Adrenal gland (tissue), 12 donors: Measurements from ENCODE around the gene MDFIC2. TPM values are rescaled to one million over a fixed set of nuclear protein-coding genes. Genes with fewer than 3 reads are reported as not detected.

Source experiments
- DNase-seq, 7 donors: peaks; one replicate each; pipeline ENCODE4 v3.0.0-alpha.2; 2019 to 2020
- H3K27ac ChIP-seq, 5 donors: fragments of 200-600 bp; sonication (generic) in 4 of 5; 1 replicate in 3 of 5; 2 replicates in 2 of 5; pipeline versions ENCODE4 v1.5.1 to v1.8.0; 2016 to 2020; ENCODE audit warnings: mild to moderate bottlenecking in 1 of 5
- H3K27me3 ChIP-seq: fragments of 200-600 bp; 2 replicates; pipeline ENCODE4 v1.8.0; 2021
- H3K36me3 ChIP-seq, 2 donors: fragments of 200-600 bp; replicated peaks in 1 of 2; 1 replicate in 1 of 2; 2 replicates in 1 of 2; pipeline versions ENCODE4 v1.5.1 to v1.8.0; 2018 to 2022
- H3K4me1 ChIP-seq, 2 donors: fragments of 200-600 bp; replicated peaks in 1 of 2; 1 replicate in 1 of 2; 2 replicates in 1 of 2; pipeline versions ENCODE4 v1.5.1 to v1.8.0; 2018 to 2021
- H3K4me3 ChIP-seq, 4 donors: fragments of 200-600 bp; sonication (generic) in 3 of 4; one replicate each; pipeline ENCODE4 v1.5.1; 2016 to 2018
- H3K9me3 ChIP-seq, 3 donors: fragments of 200-600 bp; sonication (generic) in 1 of 3; replicated peaks in 1 of 3; 1 replicate in 2 of 3; 2 replicates in 1 of 3; pipeline versions ENCODE4 v1.5.1 to v1.8.0; 2016 to 2021
- POLR2A ChIP-seq, 2 donors: fragments of 450-650 bp; IDR thresholded peaks; one replicate each; pipeline ENCODE4 v1.6.1; 2017; ENCODE audit warnings: antibody characterized with exemption in 2 of 2, mild to moderate bottlenecking in 2 of 2, moderate library complexity in 1 of 2
- WGBS, 4 donors: extraction: QIAGEN DNeasy Blood & Tissue Kit in 2 of 4; methylation state at CpG; one replicate each; pipeline versions ENCODE4 v1.1.5 to v1.1.7; 2013 to 2017; 5-methylcytosine and 5-hydroxymethylcytosine counted together
- intact Hi-C, 2 donors: fragments of 100-400 bp; cut with DNase I; formaldehyde crosslinking; loops; one replicate each; pipeline versions ENCODE4 v1.14.1 to v1.15.0; 2022 to 2023
- polyA plus RNA-seq, 3 donors: library from polyadenylated mRNA; stranded (reverse); fragments of 200-250 nt in 2 of 3; fragments of 350-450 nt in 1 of 3; fragmentation: Illumina TruSeq in 1 of 3; extraction: RNeasy Lipid Tissue Mini Kit (QIAGEN cat#74804) in 1 of 3; gene quantifications; one replicate each; pipeline ENCODE4 v1.2.3, GENCODE V29; 2013 to 2014
- total RNA-seq, 9 donors: library from RNA; depleted of rRNA in 4 of 9; stranded (reverse); fragments of >200 nt in 4 of 9; fragments of 120-200 nt in 1 of 9; fragmentation: NEBNext Ultra II Directional in 1 of 9; extraction: Animal tissue kit (Norgen Biotek cat#: 25700) in 1 of 9; gene quantifications; one replicate each; pipeline versions ENCODE4 v1.1.0 to v1.2.4, GENCODE V29; 2013 to 2023
- TF ChIP-seq, protein P1 (sequence below), 6 experiments: fragments of 450-650 bp in 4 of 6; fragments of 200-600 bp in 2 of 6; sonication (generic) in 1 of 6; IDR thresholded peaks; 1 replicate in 5 of 6; 2 replicates in 1 of 6; pipeline versions ENCODE4 v1.5.1 to v1.8.0; 2016 to 2021; ENCODE audit warnings: antibody characterized with exemption in 6 of 6, mild to moderate bottlenecking in 2 of 6, moderate library complexity in 1 of 6
- donor health status: healthy with polysubstance abuse.
- donor health status: Bipolar disorder and iron deficiency.
- donor health status: DM: yes; HTN: yes; CAD: no.
- donor health status: DM: no; HTN: no; CAD: no.
- donor health status: DM: no; HTN: no; CAD: no.
- donor health status: DM: yes; HTN: yes; CAD: no.

The MDFIC2 gene
- total and polyA plus RNA-seq, 12 donors, result not detected

DNA sequence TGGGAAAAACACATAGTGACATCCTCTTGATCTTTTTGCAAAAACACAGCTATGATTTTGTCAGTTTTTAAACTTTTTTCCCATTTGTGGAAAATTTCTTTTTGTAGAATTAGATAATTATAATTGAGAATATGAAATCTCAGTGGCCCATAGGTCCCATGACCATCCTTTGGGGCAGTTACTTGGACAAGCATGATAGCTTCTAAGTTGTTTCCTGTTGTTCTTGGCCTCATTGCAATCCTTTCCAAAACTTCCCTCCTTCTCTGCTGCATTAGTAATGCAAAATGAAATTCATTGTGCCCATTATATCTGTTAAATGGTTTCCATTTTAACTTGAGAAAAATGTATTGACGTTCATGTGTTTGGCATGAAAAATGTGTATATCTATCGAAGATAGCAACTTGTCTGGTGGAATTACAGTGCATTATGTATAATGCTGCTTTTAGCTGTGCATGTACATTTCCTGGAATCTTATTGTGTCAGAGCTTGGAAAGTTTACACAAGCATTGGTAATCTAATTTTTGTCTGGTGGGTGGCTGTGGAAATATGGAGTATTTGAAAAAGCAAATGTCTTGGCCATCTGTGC lies 70.0 kb downstream of the MDFIC2 start:
- H3K27me3 ChIP-seq, result no peaks in the 10 kb centered on the region
- WGBS, 4 donors, result 58 to 72% (median 65%) methylated on average over 2 of the region's 2 CpGs
- DNase-seq, result no peak
- intact Hi-C loops, result no loop called here
- H3K4me3 ChIP-seq, result no peak overlapping the region
- H3K27ac ChIP-seq, result no peak overlapping the region
- no peak for TF ChIP-seq POLR2A (IDR thresholded peaks at IDR 0.05)
- TF ChIP-seq, protein P1, sequence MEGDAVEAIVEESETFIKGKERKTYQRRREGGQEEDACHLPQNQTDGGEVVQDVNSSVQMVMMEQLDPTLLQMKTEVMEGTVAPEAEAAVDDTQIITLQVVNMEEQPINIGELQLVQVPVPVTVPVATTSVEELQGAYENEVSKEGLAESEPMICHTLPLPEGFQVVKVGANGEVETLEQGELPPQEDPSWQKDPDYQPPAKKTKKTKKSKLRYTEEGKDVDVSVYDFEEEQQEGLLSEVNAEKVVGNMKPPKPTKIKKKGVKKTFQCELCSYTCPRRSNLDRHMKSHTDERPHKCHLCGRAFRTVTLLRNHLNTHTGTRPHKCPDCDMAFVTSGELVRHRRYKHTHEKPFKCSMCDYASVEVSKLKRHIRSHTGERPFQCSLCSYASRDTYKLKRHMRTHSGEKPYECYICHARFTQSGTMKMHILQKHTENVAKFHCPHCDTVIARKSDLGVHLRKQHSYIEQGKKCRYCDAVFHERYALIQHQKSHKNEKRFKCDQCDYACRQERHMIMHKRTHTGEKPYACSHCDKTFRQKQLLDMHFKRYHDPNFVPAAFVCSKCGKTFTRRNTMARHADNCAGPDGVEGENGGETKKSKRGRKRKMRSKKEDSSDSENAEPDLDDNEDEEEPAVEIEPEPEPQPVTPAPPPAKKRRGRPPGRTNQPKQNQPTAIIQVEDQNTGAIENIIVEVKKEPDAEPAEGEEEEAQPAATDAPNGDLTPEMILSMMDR (IDR thresholded peaks at IDR 0.05), result no peak
- no peaks in the 10 kb centered on the region for H3K36me3 ChIP-seq
- no peaks in the 10 kb centered on the region for H3K9me3 ChIP-seq
- no peaks in the 10 kb centered on the region for H3K4me1 ChIP-seq

DNA sequence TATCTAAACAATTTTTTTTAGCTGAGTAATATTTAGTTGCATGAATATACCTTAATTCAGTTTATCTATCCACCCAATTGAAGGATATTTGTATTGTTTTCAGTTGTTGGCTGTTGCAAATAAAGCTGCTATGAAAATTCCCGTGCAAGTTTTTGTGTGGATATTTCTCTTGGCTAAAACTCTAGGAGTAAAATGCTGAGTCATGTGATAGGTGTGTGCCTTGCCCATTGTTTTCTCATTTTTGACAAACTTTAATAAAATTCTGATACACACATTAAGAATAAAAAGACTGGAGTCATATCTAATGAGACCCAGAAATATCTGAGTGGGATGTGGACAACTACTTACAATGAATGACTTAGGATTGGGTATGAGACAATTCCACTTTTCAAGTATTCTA lies 78.6 kb downstream of the MDFIC2 start:
- Histone ChIP-seq H3K36me3 (no peaks in the 10 kb centered on the region), H3K27me3 (no peaks in the 10 kb centered on the region), H3K4me1 (no peaks in the 10 kb centered on the region), H3K27ac (no peak overlapping the region), H3K9me3 (no peaks in the 10 kb centered on the region), H3K4me3 (no peak overlapping the region)
- 74 to 86% (median 76%) methylated on average over 1 of the region's 1 CpG for WGBS, 4 donors
- intact Hi-C loops, result no loop called here
- no peak for TF ChIP-seq POLR2A (IDR thresholded peaks at IDR 0.05)
- TF ChIP-seq, protein P1 (IDR thresholded peaks at IDR 0.05), result no peak
- no peak for DNase-seq

DNA sequence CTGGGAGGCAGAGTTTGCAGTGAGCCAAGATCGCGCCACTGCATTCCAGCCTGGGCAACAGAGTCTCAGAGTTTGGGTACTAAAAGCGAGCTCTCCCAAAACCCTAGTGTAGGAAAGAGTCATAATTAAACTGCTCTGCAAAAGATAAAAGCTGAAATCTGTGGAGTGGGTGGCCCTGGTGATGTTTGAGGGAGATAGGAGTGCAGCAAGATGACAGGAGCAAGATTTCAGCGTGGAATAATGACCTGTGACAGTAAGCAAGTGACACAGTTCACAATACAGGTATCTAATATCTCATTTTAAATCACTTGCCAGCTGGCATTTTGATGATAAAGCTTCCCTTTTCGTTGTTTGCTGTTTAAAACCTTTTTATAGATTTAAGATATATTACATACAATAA lies 79.3 kb downstream of the MDFIC2 start:
- intact Hi-C loops, result no loop called here
- Histone ChIP-seq H3K4me1 (no peaks in the 10 kb centered on the region), H3K4me3 (no peak overlapping the region), H3K27me3 (no peaks in the 10 kb centered on the region), H3K9me3 (no peaks in the 10 kb centered on the region), H3K36me3 (no peaks in the 10 kb centered on the region), H3K27ac (no peak overlapping the region)
- DNase-seq, result no peak
- WGBS, 4 donors, result 66 to 79% (median 71%) methylated on average over 5 of the region's 5 CpGs
- TF ChIP-seq POLR2A (IDR thresholded peaks at IDR 0.05), result no peak
- TF ChIP-seq, protein P1 (IDR thresholded peaks at IDR 0.05), result no peak

DNA sequence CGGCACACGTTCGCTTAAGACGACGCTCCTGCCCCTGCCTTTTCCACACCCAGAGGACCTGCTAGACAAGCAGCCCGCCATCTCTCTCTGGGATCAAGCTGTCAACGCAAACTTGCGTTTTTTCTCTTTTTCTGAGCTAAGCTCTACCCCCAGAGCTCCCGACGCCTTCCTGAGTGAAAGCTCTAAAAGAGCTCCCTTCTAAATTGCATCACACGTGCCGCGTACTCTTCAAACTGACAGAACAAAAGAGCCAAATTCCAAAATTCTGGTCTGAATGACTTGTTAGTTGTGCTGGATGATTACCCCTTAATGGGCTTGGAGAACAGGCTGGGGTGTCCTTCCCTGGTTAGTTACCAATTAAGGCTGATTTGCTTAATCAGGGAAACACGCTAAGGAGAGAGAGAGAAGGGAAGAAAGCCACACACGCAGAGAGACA lies 81.2 kb downstream of the MDFIC2 start:
- Histone ChIP-seq H3K4me3 (no peak overlapping the region), H3K27me3 (no peaks in the 10 kb centered on the region), H3K27ac (no peak overlapping the region), H3K9me3 (no peaks in the 10 kb centered on the region), H3K4me1 (no peaks in the 10 kb centered on the region), H3K36me3 (no peaks in the 10 kb centered on the region)
- no peak for DNase-seq
- no peak for TF ChIP-seq POLR2A (IDR thresholded peaks at IDR 0.05)
- TF ChIP-seq, protein P1 (IDR thresholded peaks at IDR 0.05), result no peak
- WGBS, 4 donors, result 72 to 83% (median 76%) methylated on average over 15 of the region's 15 CpGs
- intact Hi-C loops, result no loop called here
